B cell (primary cell): ENCODE results near the gene SLC25A14. TPM values are rescaled to one million over a fixed set of nuclear protein-coding genes. Genes with fewer than 3 reads are reported as not detected.

Experiments
- ATAC-seq: fragments of 200-7000 bp; cut with Tn5 transposase; one replicate; pipeline ENCODE4 v1.10.0; 2021; ENCODE audit warnings: low read depth, mild to moderate bottlenecking, moderate number of reproducible peaks, moderate library complexity
- CTCF ChIA-PET: fragments of 350-600 bp; sonication (Branson Sonifier 250); formaldehyde crosslinking; loops from one replicate; lab custom pipeline; 2021; ENCODE audit warnings: antibody characterized with exemption, inconsistent platforms; lab: Charles Lee
- POLR2A ChIA-PET: fragments of 350-600 bp; sonication (Branson Sonifier 250); formaldehyde crosslinking; loops from one replicate; lab custom pipeline; 2021; ENCODE audit warnings: antibody characterized with exemption; lab: Charles Lee
- DNase-seq: peaks from one replicate; pipeline ENCODE4 v3.0.0; 2013
- H2AFZ ChIP-seq: 2 replicates; pipeline ENCODE4 v1.6.1; 2012; ENCODE audit warnings: mild to moderate bottlenecking, low read depth, low read length; ENCODE audit not compliant: insufficient read depth, poor library complexity, severe bottlenecking
- H3K27ac ChIP-seq, 2 donors: 1 replicate in 1 of 2; 2 replicates in 1 of 2; pipeline ENCODE4 v1.5.1; 2012 to 2013; ENCODE audit warnings: low read length in 2 of 2, mild to moderate bottlenecking in 2 of 2, moderate library complexity in 1 of 2
- H3K27me3 ChIP-seq, 4 experiments: fragments of 200-600 bp in 1 of 4; sonication (generic) in 1 of 4; replicated peaks in 1 of 4; 1 replicate in 2 of 4; 2 replicates in 2 of 4; pipeline versions ENCODE4 v1.6.1 to v1.7.0; 2013 to 2016; ENCODE audit warnings: low read length in 3 of 4, mild to moderate bottlenecking in 2 of 4, mixed read lengths in 1 of 4, moderate library complexity in 1 of 4; ENCODE audit not compliant: insufficient read depth in 4 of 4, control insufficient read depth in 3 of 4; ENCODE audit errors: control extremely low read depth in 1 of 4
- H3K36me3 ChIP-seq, 2 experiments: replicated peaks in 1 of 2; 1 replicate in 1 of 2; 2 replicates in 1 of 2; pipeline versions ENCODE4 v1.6.1 to v1.7.1; 2013; ENCODE audit warnings: low read length in 1 of 2; ENCODE audit not compliant: insufficient read depth in 2 of 2, control insufficient read depth in 1 of 2; ENCODE audit errors: control extremely low read depth in 1 of 2, extremely low read depth in 1 of 2
- H3K4me1 ChIP-seq, 2 donors: fragments of 200-600 bp in 1 of 2; sonication (generic) in 1 of 2; 1 replicate in 1 of 2; 2 replicates in 1 of 2; pipeline versions ENCODE4 v1.5.1 to v1.6.1; 2013 to 2017; ENCODE audit warnings: low read length in 2 of 2; ENCODE audit not compliant: control insufficient read depth in 2 of 2, insufficient read depth in 2 of 2
- H3K4me2 ChIP-seq: replicated peaks from 2 replicates; pipeline ENCODE3; 2012; ENCODE audit warnings: mild to moderate bottlenecking, low read depth, low read length; ENCODE audit not compliant: poor library complexity, severe bottlenecking
- H3K4me3 ChIP-seq, 5 experiments: fragments of 200-600 bp in 1 of 5; sonication (generic) in 1 of 5; 1 replicate in 3 of 5; 2 replicates in 2 of 5; pipeline versions ENCODE4 v1.5.1 to v1.7.0; 2011 to 2016; ENCODE audit warnings: low read length in 4 of 5, mild to moderate bottlenecking in 4 of 5, low read depth in 2 of 5, control low read depth in 1 of 5, moderate library complexity in 1 of 5; ENCODE audit not compliant: insufficient read depth in 1 of 5; ENCODE audit errors: control extremely low read depth in 1 of 5, extremely low read depth in 1 of 5
- H3K79me2 ChIP-seq: fragments of 200-600 bp; sonication (generic); one replicate; pipeline ENCODE4 v1.6.0; 2016; ENCODE audit warnings: low read length; ENCODE audit not compliant: control insufficient read depth, insufficient read depth
- H3K9ac ChIP-seq: fragments of 200-600 bp; sonication (generic); 2 replicates; pipeline ENCODE4 v1.6.1; 2017; ENCODE audit warnings: mild to moderate bottlenecking, low read length, moderate library complexity
- H3K9me3 ChIP-seq, 3 donors: one replicate each; pipeline versions ENCODE4 v1.6.1 to v1.7.1; 2013; ENCODE audit warnings: low read length in 2 of 3; ENCODE audit not compliant: control insufficient read depth in 2 of 3, insufficient read depth in 1 of 3; ENCODE audit errors: control extremely low read depth in 1 of 3
- H4K20me1 ChIP-seq: 2 replicates; pipeline ENCODE4 v1.6.0; 2012; ENCODE audit warnings: mild to moderate bottlenecking, low read length; ENCODE audit not compliant: insufficient read depth, control insufficient read depth, poor library complexity, severe bottlenecking
- H3K27ac Mint-ChIP-seq: one replicate; pipeline ENCODE4 v1.8.0; 2021; ENCODE audit warnings: mixed read lengths
- H3K27me3 Mint-ChIP-seq: one replicate; pipeline ENCODE4 v1.8.0; 2021; ENCODE audit warnings: mixed read lengths
- H3K4me1 Mint-ChIP-seq: one replicate; pipeline ENCODE4 v1.8.0; 2021; ENCODE audit warnings: mixed read lengths
- H3K4me3 Mint-ChIP-seq: one replicate; pipeline ENCODE4 v1.8.0; 2021; ENCODE audit warnings: mixed read lengths
- H3K9me3 Mint-ChIP-seq: one replicate; pipeline ENCODE4 v1.8.0; 2022; ENCODE audit warnings: mixed read lengths; ENCODE audit not compliant: insufficient read depth
- CTCF ChIP-seq: fragments of 200-600 bp; IDR thresholded peaks from one replicate; pipeline ENCODE4 v1.8.0; 2022; ENCODE audit warnings: antibody characterized with exemption, mild to moderate bottlenecking
- EZH2 ChIP-seq: IDR thresholded peaks from 2 replicates; pipeline ENCODE4 v1.6.1; 2012; ENCODE audit warnings: borderline replicate concordance, low read depth, mild to moderate bottlenecking, moderate library complexity, low read length; ENCODE audit not compliant: insufficient read depth, poor library complexity, severe bottlenecking
- WGBS: methylation state at CpG from one replicate; pipeline ENCODE4 v1.1.5; 2013; ENCODE audit warnings: missing lambda C conversion rate; ENCODE audit not compliant: insufficient coverage; 5-methylcytosine and 5-hydroxymethylcytosine counted together
- intact Hi-C: fragments of 100-400 bp; cut with micrococcal nuclease; formaldehyde crosslinking; loops from one replicate; pipeline ENCODE4 v1.10.0; 2022
- polyA plus RNA-seq: library from polyadenylated mRNA; depleted of rRNA; stranded (reverse); fragments of >200 nt; gene quantifications from 2 replicates; pipeline ENCODE4 v1.2.3, GENCODE V29; 2012
- total RNA-seq, 2 donors: library from RNA; stranded (reverse); fragments of 120-200 nt in 1 of 2; gene quantifications; 1 replicate in 1 of 2; 2 replicates in 1 of 2; pipeline versions ENCODE4 v1.2.3 to v1.2.4, GENCODE V29; 2013 to 2022

SLC25A14 gene
- total and polyA plus RNA-seq, 2 donors (not counting 1 experiment from before 2014, with no cell fraction given): 13.1 to 23.7 TPM

DNA sequence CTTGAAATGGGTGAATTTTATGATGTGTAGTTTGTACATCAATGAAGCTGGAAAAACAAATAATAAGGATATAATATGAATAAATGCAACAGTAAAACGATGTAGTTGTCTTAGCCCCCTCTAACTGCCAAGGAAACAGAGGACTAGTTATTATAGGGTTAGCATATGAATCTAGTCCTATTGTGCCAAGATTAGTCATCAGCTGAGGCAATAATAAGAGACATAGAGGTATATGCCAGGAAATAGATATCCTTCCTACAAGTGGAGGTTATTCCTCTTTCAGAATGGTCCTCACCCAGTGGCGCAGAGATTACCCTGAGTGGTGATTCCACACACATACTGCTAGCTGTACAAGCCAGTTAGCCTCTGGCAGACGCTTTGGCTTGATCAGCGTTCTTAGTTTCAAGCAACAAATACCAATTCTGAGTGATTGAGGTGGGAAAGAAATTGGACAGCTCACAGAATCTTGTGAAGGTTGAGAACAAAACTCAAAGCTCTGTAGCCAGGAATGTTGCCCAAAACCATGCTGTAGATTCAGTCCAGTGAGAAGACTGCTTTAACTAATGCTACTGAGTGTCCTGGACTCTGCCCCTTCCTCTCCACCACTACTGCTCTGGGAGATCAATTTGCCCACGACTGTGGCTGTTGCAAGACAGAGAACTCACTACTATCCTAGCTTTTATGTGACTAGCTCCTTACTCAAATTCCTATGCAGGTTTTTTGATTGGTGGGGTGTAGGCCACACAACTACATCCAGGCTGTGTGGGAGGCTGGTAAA lies 44.0 kb upstream of the SLC25A14 start:
- Histone ChIP-seq H2AFZ (no peak overlapping the region), H3K36me3 (no peaks in the 10 kb centered on the region), H4K20me1 (no peaks in the 10 kb centered on the region), H3K4me2 (no peak overlapping the region), H3K4me1 (no peaks in the 10 kb centered on the region), H3K79me2 (no peaks in the 10 kb centered on the region), H3K9ac (no peak overlapping the region), H3K27me3 (no peaks in the 10 kb centered on the region), H3K27ac (no peak overlapping the region), H3K4me3 (no peak overlapping the region), H3K9me3 (no peaks in the 10 kb centered on the region)
- TF ChIP-seq EZH2 (no peak), CTCF (no peak)
- H3K4me1 Mint-ChIP-seq: no peaks in the 10 kb centered on the region
- DNase-seq (no peak), ATAC-seq (no peak)
- no CpG with 5 or more reads among the region's 5 CpGs for WGBS
- no peaks in the 10 kb centered on the region for H3K27me3 Mint-ChIP-seq
- CTCF ChIA-PET: no interaction called here
- no peaks in the 10 kb centered on the region for H3K9me3 Mint-ChIP-seq
- no peak overlapping the region for H3K27ac Mint-ChIP-seq
- POLR2A ChIA-PET: no interaction called here
- H3K4me3 Mint-ChIP-seq: no peak overlapping the region
- intact Hi-C loops: no loop called here

DNA sequence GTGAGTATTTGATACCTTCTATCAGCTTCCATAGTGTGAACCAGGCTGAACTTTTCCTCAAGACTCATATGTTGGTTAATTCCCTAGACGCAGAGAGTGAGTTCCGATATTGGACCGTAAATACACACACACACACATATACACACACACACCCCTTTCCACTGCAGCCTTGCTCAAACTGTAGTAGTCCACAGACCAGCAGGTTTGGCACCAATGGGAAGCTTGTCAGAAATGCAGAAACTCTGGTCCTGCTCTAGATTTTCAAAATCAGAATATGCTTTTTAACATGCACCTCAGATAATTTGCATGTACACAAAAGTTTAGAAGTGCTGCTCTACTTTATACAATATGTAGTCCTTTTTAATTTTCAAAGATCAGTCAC lies 43.4 kb upstream of the SLC25A14 start:
- intact Hi-C loops: no loop called here
- Histone ChIP-seq H3K27ac (no peak overlapping the region), H3K4me3 (no peak overlapping the region), H3K4me2 (no peak overlapping the region), H3K36me3 (no peaks in the 10 kb centered on the region), H4K20me1 (no peaks in the 10 kb centered on the region), H3K9ac (no peak overlapping the region), H3K79me2 (no peaks in the 10 kb centered on the region), H2AFZ (no peak overlapping the region), H3K4me1 (no peaks in the 10 kb centered on the region), H3K9me3 (no peaks in the 10 kb centered on the region), H3K27me3 (no peaks in the 10 kb centered on the region)
- H3K27ac Mint-ChIP-seq: no peak overlapping the region
- ATAC-seq: no peak
- no peak for TF ChIP-seq CTCF
- H3K9me3 Mint-ChIP-seq: no peaks in the 10 kb centered on the region
- H3K27me3 Mint-ChIP-seq: no peaks in the 10 kb centered on the region
- DNase-seq: no peak
- POLR2A ChIA-PET: no interaction called here
- CTCF ChIA-PET: no interaction called here
- H3K4me1 Mint-ChIP-seq: no peaks in the 10 kb centered on the region
- H3K4me3 Mint-ChIP-seq: no peak overlapping the region
- WGBS: no CpG with 5 or more reads among the region's 3 CpGs
